DMS 273 treated with DMSO at 0.1 percent for 48 hours (cell line): Measurements from ENCODE around the gene FRMD4B.

ENCODE experiments used
- DNase-seq: peaks from one replicate; lab custom pipeline; 2025; lab: John Stamatoyannopoulos, UW

The FRMD4B gene

DNA sequence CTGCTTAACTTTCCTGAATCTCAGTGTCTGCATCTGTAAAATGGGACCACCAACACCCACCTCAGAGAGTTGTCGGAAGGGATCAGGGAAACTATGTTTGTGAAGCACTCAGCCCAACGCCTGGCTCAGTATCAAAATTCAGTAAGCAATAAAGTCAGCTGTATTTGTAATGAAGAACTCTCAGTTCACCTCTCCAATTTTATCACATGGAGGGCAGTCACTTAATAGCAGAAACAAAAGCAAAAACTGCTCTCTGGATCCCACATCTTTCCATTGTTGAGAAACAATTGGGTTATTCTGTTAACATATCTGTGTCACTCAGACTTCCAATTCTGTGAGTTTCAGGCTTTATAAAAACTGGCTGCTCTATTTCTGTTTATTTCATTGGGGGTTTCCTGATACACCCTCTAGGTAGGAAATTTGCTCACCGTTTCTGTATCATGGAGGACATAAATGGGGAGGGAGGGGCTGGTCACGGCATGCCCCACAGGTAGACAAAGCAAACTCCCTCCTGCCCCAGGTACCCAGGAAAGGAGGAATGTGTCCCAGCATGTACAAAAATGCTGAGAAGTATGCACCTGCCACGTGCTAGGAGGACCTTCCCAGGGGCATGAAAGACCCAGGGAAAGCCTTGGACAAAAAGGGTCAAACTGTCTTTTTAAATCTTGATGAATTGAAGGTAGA, 182.1 kb downstream of the FRMD4B start:
- DNase-seq, result no peak

DNA sequence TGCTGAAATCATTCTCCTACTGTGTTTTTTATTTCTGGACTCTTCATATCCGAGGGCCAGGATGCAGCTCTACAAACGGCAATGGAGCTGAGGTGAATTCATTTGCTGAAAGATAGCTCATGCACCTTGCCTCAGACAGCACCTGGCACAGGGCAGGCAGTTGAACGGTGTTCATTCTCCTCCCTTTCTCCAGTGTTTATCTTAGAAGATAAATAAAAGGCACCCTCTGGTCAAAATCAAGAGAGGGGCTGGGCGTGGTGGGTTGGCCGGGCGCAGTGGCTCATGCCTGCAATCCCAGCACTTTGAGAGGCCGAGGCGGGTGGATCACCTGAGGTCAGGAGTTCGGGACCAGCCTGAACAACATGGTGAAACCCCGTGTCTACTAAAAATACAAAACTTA, 184.2 kb downstream of the FRMD4B start:
- no peak for DNase-seq

- peak; percentile 14 for DNase-seq
These were observed 185.4 kb downstream of the FRMD4B start for GRCh38 chr3:69200384-69201068.

DNA sequence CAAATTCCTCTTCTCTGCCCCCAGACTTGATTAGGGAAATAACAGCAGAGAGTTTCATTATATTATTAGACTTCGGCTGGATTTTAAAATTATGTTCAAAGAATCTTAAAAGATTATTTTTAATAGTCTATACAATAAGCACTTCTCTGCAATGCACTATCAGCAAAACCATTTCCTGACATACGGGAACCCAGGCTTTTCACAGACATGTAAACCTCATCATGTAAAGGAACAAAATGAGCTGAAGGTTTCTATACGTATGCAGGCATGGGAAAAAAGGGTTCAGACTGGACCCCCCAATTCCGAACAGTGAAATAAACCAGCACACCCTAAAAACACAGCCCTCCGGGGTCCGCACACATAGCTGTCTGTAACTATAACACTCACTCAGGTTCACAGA, 185.9 kb downstream of the FRMD4B start:
- DNase-seq, result no peak

- no peak for DNase-seq
These were observed 187.9 kb downstream of the FRMD4B start for GRCh38 chr3:69197922-69198530.

- no peak for DNase-seq
These were observed 188.4 kb downstream of the FRMD4B start for GRCh38 chr3:69197455-69197854.

GRCh38 chr3:69196876-69197275, 189.0 kb downstream of the FRMD4B start:
- DNase-seq, result no peak

DNA sequence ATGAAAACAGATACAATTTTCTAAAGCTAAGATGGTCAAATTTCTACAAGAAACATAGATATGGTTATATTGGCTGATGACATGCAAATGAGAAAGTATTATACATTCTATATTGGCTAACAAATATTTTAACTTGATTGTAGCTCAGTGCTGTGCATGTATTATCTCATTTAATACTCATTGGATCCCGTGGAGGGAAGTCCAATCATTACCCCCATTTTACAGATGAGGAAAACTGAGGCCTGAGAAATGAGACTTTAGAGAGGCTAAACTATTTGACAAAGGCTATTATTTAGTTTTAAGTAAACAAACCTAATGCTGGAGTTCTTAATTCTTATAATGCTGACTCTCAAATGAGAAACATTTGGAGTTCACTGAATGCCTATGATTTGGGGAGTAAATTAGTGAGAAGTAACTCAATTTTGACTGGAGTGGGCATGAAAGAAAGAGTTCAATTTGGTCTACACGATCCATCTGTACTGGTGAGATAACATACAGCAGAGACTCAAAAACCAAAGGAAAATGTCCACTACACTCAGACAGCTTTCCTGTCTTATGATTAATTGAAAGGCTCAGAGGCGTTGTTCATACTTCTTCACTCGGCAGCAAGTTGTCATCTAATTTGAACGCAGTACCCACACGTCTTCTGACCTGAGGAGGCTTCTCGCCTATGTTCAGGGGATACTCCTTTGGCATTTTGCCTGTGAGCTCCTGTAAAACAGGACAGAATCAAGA, 191.3 kb downstream of the FRMD4B start:
- no peak for DNase-seq

GRCh38 chr3:69193749-69194148, 192.1 kb downstream of the FRMD4B start:
- no peak for DNase-seq

GRCh38 chr3:69191516-69191915, 194.4 kb downstream of the FRMD4B start:
- no peak for DNase-seq

DNA sequence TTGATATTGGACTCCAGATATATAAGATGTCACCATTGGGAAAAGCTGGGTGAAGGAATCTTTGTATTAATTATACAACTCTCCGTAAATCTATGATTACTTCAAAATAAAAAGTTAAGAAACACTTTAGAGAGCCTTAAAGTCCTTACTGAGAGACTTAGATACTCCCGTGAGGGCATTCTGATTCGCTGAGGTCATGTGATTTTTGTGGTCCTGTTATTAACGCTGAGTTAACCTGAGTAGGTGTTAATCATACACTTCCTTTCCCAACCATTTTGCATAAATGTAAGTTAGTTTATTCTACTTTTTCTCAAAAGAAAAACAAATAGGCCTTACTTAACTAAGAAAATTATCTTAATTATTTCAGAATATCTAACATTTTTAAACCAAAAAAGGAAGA, 196.4 kb downstream of the FRMD4B start:
- no peak for DNase-seq

DNA sequence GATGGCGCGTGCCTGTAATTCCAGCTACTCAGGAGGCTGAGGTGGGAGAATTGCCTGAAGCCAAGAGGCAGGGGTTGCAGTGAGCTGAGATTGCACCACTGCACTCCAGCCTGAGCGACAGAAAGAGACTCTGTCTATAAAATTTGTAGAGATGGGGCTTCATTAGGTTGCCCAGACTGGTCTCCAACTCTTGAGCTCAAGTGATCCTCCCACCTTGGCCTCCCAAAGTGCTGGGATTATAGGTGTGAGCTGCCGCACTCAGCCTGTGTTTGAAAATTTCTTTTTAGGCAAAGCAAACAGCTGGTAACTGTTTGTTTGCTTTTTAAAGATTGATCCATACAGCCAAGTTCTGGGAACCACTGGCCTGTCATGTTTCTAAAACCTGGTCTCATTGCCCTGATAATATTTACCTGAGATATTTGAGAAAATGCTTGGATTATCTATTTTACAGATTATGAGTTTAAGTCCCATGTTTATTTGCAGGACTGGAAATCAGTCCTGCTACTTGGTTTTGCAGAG, 199.3 kb downstream of the FRMD4B start:
- no peak for DNase-seq

DNA sequence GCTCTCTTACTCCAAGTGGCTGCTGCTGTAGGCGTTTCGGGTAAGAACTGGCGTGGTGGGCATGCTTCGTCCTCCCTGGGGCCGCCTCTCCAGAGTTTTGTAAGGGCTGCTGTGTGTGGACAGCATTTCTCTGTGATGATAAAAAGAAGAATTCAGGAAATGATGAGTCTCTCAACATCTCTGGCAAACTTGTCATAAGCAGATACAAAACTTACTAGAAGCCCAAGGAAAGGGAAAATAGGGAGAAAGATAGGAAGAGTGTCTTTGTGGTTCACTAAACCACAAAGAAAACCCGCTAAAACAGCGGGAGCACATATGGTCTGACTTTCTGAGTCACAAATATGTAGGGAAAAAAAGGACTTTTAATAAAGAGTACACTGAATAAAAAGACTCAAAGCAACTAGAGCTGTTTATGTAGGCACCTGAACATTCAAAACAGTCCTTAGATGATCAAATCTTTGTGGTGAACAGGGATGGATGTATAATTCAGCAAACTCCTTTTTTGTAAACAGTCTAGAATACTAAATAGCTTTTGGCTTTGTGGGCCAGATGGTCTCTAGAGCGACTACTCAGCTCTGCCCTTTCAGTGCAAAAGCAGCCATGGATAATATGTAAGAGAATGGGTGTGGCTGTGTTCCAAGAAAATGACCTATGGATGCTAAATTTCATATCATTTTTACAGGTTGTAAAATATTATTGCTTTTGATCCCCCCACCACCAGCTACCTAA, 203.1 kb downstream of the FRMD4B start:
- peak; percentile 35 for DNase-seq

GRCh38 chr3:69181592-69182211, 204.2 kb downstream of the FRMD4B start:
- no peak for DNase-seq

GRCh38 chr3:69180869-69181591, 204.9 kb downstream of the FRMD4B start:
- DNase-seq, result no peak

DNA sequence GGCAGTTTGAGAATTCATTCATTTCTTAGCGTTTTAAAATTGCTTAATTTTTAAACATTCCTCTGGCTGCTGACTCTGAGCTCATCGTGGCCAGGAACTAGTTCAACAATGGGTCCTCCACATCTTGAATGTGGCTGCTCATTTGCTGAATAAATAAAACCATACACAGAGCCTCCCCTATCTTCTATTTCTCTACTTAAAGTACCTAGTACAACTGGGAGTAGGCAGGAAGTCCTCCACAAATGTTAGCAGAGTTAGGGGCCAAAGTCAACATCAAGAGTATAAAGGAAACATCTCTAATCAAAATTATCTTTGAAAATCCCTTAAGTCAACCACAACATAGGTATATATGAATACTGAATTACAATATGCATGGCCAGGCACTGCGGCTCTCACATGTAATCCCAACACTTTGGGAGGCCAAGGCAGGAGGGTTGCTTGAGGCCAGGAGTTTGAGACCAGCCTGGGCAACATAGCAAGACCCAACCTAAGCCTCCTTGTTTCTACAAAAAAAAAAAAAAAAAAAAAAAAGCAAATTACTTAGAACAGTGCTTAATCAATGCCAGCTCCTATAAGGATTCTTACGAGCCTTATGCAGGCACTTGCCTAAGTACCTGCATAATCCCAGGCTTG, 206.0 kb downstream of the FRMD4B start:
- no peak for DNase-seq

DNA sequence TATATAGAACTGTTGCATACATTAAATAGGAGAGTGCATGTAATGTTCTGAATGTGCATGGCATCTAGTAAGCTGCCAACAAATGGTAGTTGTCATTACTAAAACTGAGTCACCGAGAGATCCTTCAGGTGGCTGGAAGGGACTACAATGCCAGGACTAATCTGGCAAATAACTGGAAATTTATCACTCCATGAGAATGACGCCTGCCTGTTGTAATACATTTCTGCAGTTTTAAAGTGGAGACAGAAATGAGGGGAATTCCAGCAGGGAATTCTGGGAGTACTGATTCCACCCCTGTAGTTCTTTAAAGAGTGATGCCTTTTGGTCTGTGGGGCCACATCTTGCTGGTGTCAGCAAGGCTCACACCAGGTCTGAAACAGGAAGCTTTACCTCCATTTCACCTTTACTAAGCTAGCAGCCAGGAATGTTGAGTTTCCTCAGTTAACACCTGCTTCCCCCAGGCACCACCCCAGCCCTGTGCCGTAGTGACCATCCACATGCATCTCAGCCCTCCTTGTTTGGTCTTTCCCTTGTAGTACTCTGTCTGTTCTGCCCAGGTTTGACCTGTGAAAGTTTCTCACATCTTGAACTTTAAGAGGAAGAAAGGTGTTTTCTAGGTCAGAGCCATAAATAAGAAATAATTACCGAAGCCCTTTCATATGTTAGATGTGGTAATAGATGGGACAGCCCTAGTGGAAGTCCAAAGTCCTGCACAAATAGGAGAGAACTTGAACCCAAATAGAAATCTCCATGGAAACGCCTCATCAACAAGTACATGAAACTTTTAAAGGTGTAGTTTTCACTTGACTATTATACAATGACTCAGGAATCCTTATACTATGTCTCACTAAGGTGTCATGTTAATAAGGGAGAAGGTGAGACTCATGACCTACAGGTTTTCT, 206.8 kb downstream of the FRMD4B start:
- no peak for DNase-seq

DNA sequence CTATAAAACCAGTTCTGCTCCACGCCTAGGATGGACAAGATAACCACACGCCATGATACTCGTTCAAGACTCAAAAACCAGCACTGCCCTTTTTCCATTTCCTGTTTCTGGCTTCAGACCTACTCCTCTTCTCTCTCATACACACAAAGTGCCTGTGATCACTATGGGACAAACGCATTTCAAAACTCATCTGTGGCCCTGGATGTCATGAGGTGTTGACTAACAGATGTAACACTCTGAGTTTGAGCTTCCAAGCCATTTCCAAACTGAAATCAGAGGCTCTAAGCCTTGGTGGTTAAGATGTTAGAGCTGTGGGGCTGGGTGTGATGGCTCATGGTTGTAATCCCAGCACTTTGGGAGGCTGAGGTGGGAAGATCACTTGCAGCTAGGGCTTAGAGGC, 207.8 kb downstream of the FRMD4B start:
- DNase-seq, result no peak
